Iris pigment epithelial cell (primary cell): ENCODE measurements around the gene ZG16.
"Not testable (repeated sequence)": the region's sequence is repeated elsewhere in the genome, so short reads cannot be mapped to it uniquely, and the experiment has no call there.

Experiments
- DNase-seq: peaks from one replicate; pipeline ENCODE4 v3.0.0-alpha.2; 2011; ENCODE audit warnings: low read depth

Gene ZG16

DNA sequence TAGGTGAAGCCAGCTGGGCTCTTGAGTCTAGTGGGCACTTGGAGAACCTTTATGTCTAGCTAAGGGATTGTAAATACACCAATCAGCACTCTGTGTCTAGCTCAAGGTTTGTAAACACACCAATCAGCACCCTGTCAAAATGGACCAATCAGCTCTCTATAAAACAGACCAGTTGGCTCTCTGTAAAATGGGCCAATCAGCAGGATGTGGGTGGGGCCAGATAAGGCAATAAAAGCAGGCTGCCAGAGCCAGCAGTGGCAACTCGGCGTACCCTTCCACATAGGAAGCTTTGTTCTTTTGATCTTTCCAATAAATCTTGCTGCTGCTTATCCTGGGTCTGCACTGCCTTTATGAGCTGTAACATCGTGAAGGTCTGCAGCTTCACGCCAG, 29.3 kb upstream of the ZG16 start:
- not testable (repeated sequence) for DNase-seq

DNA sequence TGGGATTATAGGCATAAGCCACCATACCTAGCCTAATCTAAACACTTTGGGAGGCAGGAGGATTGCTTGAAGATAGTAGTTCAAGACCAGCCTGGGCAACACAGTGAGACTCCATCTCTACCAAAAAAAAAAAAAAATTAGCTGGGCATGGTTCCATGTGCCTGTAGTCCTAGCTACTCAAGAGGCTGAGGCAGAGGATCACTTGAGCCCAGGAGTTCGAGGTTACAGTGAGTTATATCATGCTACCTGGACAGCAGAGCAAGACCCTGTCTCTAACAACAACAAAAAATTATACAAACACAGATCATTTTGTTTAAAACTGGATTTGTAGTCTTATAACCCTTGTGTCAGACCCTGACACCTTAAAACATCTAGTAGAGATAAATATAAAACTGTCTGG, 24.5 kb upstream of the ZG16 start:
- no peak for DNase-seq

DNA sequence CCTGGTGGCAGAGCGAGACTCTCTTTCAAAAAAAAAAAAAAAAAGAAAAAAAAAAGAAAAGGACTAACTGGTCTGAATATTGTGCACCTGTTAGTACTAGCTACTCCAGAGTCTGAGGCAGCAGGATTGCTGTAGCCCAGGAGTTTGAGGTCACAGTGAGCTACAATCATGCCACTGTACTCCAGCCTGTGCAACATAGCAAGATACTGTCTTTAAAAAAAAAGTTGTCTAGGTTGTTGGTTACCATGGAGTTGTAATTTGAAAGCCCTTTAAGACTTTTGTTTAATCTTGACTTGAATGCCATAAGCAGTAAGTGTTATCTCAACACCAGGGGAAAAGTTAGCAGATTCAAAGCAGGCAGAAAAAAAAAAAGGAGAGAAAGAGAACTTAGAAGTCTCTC, 21.4 kb upstream of the ZG16 start:
- DNase-seq, result no peak

DNA sequence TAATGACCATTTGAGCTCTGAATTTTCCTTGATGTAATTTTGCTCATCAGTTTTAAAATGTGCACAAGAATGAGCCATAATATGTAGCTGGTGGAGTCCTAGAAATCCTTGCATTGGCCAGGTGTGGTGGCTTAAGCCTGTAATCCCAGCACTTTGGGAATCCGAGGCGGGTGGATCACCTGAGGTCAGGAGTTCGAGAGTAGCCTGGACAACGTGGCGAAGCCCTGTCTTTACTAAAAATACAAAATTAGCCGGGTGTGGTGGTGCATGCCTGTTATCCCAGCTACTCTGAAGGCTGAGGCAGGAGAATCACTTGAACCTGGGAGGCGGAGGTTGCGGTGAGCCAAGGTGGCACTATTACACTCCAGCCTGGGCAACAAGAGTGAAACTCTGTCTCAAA, 21.0 kb upstream of the ZG16 start:
- not testable (repeated sequence) for DNase-seq

DNA sequence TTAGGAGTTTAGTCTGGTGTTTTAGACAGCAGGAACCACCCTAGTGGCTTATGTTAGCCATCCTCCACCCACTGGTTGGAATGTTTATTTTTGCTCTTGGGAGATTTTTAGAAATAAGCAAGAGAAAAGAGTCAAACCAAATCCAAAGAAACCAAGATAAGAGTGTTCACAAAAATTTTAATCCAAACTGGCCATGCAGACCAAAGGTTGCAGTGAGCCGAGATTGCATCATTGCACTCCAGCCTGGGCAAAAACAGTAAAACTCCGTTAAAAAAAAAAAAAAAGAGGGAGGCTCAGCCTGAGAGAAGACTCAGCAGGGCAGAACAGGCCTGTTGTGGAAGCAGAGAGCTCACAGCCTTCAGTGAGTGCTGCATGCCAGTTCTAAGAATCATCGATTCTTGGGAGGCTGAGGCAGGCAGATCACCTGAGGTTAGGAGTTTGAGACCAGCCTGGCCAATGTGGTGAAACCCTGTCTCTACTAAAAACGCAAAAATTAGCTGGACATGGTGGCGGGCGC, 20.0 kb upstream of the ZG16 start:
- peak; percentile 69 for DNase-seq

DNA sequence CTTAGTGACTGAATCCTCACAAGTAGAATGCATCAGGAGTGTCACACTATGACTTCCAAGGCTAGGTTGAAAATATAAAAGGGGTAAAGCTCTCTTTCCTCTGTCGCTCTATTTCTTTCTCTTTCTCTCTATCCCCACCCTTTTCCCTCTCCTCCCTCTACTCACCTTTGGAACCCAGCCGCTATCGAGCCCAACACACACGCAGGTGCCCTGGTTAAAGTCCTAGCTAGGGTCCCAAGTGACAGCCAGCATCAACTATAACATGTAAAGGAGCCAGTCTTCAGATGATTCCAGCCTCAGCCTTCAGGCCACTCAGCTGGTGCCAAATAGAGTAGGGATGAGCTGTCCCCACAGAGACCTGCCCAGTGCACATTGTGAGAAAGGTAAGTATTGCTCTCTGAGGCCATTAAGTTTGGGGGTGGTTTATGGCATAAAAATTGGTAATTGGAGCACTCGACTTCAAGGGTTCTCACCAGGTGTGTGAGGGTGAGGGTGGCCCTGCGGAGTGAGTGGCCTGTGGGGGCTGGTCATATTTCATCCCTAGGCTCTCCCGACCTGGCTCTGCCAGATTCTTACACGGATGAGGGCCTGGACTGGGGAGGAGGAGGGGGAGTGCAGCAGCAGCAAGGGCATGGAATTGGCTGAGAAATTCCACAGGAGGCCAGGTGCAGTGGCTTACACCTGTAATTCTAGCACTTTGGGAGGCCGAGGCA, 17.3 kb upstream of the ZG16 start:
- DNase-seq, result no peak

DNA sequence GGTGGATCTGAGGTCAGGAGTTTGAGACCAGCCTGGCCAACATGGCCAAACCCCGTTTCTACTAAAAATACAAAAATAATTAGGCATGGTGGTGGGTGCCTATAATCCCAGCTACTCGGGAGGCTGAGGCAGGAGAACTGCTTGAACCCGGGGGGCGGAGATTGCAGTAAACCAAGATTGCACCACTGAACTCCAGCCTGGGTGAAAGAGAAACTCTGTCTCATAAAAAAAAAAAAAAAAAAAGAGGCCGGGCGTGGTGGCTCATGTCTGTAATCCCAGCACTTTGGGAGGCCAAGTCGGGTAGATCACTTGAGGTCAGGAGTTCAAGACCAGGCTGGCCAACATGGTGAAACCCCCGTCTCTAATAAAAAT, 16.8 kb upstream of the ZG16 start:
- not testable (repeated sequence) for DNase-seq

DNA sequence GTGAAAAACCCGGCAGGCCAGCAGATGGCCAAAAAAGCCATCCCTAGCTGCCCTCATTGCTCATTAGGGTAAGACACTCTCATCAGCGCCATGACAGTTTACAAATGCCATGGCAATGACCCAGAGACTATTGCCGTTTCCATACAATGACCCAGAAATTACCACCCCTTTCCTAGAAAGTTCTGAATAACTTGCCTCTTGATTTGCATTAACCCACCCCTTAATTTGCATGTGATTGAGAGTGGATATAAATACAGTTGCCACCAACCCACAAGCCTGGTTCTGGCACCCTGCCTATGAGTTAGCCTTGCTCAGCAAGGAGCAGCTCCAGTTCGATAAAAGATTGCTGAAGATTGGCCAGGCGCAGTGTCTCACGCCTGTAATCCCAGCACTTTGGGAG, 16.2 kb upstream of the ZG16 start:
- DNase-seq, result no peak

DNA sequence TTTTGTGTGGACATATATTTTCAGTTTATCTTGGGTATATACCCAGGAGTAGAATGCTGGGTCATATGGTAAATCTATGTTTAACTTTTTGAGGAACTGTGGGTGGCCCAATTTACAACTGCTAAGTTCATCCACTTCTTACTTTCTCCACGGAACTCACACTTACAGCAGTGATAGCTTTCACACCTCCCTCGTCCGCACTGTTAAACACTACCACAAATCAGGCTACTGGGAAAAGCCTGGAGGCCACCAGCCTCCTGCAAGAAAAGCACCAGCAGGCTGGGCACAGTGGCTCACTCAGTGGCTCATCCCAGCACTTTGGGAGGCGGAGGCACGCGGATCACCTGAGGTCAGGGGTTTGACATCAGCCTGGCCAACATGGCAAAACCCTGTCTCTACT, 14.7 kb upstream of the ZG16 start:
- DNase-seq, result no peak

DNA sequence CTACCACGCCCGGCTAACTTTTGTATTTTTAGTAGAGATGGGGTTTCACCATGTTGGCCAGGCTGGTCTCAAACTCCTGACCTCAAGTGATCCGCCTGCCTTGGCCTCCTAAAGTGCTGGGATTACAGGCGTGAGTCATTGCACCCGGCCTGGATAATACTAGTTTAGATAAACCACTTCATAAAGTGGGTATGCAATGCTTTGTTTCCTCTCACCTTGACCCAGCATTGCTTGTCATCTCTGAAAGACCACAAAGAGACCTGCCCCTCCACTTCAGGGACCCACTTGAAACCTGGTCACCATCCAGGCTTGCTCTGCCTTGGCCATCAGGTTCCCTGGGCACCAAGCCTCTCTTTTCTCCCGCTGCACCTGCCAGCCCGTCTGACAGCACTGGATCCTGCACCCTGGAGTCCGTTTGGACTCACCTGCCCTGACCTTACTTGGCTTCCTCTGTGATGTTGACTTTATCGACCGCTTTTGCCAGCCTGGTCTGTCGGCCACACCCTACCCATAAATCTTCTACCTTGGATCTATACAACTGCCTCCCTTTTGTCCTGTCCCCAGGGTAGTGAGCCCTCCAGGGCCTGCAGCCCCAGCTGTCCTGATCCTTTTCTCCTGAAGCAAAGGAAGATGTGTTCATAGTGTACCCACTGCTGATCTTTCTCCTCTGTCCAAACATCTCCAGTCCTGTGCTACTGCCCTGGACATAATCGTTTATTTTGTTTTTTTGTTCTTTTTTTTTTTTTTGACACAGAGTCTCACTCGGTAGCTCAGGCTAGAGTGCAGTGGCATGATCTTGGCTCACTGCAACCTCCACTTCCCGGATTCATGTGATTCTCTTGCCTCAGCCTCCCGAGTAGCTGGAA, 12.7 kb upstream of the ZG16 start:
- DNase-seq, result no peak

DNA sequence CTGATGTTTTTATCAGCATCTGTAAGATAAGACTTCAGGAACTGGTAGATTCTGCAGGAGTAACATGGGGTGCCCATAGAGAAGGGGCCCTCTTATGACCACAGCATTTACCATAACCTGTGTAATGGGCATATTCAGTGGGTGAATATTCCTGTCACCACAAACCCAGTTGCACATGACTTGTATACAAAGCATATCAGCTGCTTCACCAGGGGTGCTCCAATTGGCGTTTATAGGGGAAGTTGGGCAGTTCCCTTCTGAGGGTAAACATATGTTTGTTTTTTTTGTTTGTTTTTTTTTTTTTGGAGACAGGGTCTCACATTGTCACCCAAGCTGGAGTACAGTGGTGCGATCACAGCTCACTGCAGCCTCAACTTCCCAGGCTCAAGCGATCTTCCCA, 11.5 kb upstream of the ZG16 start:
- no peak for DNase-seq

DNA sequence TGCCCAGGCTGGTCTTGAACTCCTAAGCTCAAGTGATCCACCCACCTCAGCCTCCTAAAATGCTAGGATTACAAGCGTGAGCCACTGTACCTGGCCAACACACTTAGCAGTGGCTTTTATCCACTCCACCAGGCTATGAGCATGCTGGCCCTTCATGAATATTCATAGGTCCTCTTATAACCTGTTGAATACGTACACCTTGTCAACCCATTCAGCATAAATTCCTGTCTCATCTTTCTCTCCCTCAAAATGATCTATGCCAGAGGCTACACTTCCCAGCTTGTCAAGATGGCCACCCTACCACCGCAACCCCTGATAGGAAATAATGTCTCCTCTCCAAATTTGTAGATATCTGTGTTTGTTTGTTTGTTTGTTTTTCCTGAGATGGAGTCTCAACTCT, 11.0 kb upstream of the ZG16 start:
- no peak for DNase-seq

DNA sequence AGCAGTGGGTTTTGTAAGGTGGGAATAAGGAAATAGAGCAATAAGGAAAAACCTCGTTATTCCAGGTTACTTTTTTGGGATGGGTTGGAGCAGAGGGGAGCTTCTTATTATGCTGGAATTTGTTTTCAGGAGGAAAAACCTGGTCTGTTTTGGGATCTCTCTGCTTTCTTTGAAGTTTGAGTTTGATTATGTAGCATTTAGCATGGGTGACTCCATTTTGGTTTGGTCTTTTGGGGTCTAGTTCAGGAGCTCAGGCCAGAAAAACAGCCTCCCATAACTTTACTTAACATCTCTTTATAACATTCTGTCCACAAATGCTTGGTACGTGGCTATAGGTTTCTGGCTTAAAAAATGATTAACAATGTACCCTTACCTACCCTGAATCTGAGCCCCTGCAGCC, 8.5 kb upstream of the ZG16 start:
- no peak for DNase-seq

DNA sequence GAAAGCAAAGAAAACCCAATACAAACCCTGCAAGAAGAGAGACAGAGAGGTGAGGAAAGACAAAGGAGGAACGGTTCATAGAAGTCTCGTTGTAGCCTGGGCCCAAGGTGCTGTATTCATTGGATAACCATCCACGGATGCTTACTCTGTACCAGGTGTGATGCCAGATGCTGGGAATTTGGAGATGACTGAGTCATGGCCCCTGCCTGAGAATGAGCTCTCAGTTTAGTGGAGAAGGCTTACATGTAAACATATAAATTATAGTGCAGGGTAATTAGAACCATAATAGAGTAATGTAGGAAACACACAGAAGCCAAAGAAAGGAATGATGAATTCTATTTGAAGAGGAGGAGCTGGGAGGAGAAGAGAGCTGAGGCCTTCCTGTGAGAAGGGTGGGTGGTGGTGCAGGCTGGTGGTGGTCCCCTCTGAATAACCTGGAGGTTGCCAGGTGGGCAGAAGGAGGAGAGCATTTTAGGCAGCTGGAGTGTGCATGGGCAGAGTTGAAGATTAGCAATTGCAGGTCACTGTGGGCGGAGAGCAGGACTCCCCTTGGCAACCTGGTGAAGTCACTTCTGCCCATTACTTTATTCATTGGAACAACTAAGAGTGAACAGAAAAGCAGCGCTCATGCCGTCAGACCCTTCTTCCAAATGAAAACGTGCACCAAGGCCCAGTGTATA, 7.7 kb upstream of the ZG16 start:
- no peak for DNase-seq

DNA sequence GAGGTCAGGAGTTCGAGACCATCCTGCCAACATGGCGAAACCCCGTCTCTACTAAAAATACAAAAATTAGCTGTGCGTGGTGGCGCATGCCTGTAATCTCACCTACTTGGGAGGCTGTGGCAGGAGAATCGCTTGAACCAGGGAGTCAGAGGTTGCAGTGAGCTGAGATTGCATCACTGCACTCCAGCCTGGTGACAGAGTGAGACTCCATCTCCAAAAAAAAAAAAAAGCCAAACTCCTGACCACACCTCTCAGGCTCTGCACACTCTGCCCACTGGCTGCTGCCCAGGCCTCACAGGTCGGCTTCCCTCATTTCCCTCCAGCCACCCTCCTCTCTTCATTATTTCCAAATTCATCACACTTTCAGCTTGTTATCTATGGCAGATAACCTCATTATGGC, 5.7 kb upstream of the ZG16 start:
- DNase-seq, result not testable (repeated sequence)

DNA sequence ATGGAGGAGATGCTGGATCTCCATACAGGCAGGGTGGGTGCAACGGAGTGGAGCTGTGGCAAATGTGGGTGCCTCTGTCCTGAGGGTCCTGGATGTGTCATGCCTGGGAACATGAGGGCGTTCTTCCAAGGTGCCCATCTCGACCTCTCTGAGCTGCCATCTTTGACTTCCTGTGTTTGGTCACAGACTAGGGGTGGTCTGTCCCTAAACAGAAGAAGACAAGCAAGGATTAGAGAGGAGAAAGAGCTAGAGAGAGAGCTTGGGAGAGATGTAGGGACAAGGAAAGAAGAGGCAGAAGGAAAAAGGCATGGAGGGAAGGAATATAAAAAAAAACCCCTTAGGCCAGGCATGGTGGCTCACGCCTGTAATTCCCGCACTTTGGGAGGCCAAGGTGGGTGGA, 3.3 kb upstream of the ZG16 start:
- DNase-seq, result no peak

DNA sequence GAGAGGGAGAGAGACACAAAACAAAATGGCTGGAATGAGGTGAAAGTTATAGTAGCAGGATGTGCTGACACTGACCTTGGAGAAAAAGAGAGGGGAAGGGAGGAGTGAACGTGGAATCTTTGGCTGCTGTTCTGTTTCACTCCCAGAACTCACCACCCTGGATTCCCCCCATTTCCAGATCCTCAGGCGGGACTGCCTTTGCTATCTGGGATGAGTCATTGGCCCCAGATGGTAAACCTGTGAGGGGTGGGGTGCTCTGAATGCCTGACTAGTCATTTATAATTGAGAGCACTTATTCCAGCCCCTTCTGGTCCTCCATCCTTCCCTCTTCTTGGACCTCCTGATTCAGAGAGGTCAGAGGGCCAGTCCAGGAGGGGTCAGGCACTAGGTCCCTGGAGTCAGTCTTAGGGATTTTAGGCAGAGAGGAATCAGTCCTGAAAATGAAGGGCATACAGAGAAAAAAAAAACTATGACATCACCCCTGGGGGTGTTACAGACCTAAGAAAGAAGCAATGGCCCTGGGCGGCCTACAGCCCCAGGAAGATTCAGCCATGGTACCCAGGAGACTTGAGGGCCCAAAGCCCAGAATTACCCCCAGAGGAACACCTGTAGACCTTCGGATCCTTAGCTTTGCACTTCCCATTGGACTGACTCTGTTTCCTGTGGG, 2.2 kb upstream of the ZG16 start:
- peak; percentile 43 for DNase-seq

DNA sequence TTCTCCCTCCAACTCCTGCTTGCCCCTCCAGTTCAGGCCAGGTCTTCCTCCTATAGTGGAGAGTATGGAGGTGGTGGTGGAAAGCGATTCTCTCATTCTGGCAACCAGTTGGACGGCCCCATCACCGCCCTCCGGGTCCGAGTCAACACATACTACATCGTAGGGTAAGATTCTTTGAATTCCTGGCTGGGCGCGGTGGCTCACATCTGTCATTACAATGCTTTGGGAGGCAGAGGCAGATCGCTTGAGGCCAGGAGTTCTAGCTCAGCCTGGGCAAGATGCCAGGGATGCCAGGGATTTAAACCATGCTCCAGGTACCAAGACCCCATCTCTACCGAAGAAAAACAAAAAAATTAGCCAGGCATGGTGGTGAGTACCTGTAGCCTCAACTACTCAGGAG, 1.4 kb downstream of the ZG16 start:
- DNase-seq, result no peak

DNA sequence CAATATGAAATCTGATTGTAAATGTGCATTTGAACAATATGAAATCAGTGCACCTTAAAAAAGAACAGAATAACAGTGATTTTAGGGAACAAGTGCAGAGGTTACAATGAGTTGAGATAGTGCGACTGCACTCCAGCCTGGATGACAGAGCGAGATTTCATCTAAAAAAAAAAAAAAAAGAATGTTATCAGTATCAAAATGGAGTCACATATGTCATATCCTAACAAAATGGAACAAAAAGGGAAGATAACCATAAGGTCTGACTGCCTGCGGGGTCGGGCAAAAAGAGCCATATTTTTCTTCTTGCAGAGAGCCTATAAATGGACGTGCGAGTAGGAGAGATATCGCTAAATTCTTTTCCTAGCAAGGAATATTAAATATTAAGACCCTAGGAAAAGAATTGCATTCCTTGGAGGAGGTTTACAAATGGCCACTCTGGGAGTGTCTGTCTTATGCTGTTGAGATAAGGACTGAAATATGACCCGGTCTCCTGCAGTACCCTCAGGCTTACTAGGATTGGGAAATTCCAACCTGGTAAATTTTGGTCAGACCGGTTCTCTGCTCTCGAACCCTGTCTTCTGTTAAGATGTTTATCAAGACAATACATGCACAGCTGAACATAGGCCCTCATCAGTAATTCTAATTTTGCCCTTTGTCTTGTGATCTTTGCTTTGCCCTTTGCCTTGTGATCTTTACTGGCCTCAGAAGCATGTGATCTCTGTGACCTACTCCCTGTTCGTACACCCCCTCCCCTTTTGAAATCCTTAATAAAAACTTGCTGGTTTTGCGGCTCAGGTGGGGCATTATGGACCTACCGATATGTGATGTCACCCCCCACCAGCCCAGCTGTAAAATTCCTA, 5.3 kb downstream of the ZG16 start:
- DNase-seq, result not testable (repeated sequence)

DNA sequence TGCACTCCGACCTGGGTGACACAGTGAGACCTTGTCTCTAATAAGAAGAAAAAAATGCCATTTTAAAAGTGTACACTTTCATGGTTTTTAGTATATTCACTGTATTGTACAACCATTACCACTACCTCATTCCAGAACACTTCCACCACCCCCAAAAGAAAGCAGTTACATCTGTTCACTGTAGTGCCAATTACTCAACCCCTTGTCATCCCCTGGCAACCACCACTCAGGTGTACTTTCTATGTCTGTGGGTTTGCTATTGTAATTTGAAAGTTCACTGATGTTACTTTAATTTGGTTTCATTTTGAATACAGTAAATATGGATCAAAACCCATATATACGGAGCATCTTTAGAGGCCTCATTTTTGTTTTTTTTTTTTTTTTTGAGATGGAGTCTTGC, 6.1 kb downstream of the ZG16 start:
- no peak for DNase-seq

DNA sequence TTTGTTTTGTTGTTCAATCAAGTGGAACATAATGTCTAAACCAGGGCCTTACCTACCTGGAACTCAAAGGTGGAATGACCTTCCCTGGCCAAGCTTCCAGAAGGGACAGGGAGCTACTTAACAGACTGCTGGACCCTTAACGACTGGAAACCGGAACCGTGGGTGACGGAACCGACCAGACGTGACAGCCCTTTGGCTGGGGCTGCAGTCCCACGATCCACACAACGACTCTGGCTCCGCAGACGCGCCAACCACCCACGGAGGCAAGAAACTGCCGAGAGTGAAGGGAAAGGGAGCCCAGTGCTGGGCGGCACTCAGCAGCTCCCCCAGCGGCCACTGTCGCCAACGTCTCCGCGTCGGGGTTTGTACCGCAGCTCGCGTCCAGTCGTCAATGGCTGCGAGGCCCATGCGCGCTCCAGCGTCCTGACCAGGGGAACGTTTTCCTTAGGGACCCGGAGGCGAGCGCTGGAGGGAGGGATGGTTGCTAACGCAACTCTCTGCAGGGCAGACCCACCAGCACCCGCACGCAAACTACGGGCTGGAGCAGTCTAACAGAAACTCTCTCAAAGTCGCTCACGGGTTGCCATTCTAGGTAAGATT, 6.9 kb downstream of the ZG16 start:
- peak; percentile 57 for DNase-seq
